Measurements from ENCODE around the gene SCT. TPM values are rescaled to one million over a fixed set of nuclear protein-coding genes. Genes with fewer than 3 reads are reported as not detected.

Gene SCT
- total RNA-seq, 1 donor from 2014 or later = not detected

- Histone ChIP-seq H3K27ac (no peak overlapping the region), H3K4me1 (peaks cover 12% of the 10 kb centered on the region), H3K27me3 (ENCODE audit: low read depth) (peaks cover 22% of the 10 kb centered on the region), H3K4me3 (no peak overlapping the region), H3K36me3 (peaks cover 27% of the 10 kb centered on the region), H3K9me3 (no peaks in the 10 kb centered on the region)
- no peak for TF ChIP-seq CTCF (IDR thresholded peaks at IDR 0.05)
- DNase-seq = no peak
- intact Hi-C loops (cut with DNase I) = no loop called here
- ATAC-seq = no peak
Observed at GRCh38 chr11:641806-642370, 14.9 kb upstream of the SCT start.

DNA sequence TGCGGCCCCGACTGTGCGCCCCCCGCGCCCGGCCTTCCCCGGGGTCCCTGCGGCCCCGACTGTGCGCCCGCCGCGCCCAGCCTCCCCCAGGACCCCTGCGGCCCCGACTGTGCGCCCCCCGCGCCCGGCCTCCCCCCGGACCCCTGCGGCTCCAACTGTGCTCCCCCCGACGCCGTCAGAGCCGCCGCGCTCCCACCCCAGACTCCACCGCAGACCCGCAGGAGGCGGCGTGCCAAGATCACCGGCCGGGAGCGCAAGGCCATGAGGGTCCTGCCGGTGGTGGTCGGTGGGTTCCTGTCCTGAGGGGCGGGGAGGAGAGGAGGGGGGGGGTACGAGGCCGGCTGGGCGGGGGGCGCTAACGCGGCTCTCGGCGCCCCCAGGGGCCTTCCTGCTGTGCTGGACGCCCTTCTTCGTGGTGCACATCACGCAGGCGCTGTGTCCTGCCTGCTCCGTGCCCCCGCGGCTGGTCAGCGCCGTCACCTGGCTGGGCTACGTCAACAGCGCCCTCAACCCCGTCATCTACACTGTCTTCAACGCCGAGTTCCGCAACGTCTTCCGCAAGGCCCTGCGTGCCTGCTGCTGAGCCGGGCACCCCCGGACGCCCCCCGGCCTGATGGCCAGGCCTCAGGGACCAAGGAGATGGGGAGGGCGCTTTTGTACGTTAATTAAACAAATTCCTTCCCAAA, 13.2 kb upstream of the SCT start:
- Histone ChIP-seq H3K27ac (no peak overlapping the region), H3K36me3 (peaks cover 22% of the 10 kb centered on the region), H3K4me3 (no peak overlapping the region), H3K9me3 (no peaks in the 10 kb centered on the region), H3K4me1 (peaks cover 16% of the 10 kb centered on the region), H3K27me3 (ENCODE audit: low read depth) (peaks cover 32% of the 10 kb centered on the region)
- intact Hi-C loops (cut with DNase I) = no loop called here
- no peak for TF ChIP-seq CTCF (IDR thresholded peaks at IDR 0.05)
- ATAC-seq (no peak), DNase-seq (no peak)

DNA sequence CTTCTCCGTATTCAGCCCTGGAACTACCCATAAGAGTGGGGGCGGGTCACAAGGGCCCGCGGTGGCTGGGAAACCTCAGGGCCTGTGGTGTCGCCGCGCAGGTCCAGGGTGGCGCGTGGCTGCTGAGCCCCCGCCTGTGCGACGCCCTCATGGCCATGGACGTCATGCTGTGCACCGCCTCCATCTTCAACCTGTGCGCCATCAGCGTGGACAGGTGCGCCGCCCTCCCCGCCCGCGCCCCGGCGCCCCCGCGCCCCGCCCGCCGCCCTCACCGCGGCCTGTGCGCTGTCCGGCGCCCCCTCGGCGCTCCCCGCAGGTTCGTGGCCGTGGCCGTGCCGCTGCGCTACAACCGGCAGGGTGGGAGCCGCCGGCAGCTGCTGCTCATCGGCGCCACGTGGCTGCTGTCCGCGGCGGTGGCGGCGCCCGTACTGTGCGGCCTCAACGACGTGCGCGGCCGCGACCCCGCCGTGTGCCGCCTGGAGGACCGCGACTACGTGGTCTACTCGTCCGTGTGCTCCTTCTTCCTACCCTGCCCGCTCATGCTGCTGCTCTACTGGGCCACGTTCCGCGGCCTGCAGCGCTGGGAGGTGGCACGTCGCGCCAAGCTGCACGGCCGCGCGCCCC, 12.5 kb upstream of the SCT start:
- no peak for TF ChIP-seq CTCF (IDR thresholded peaks at IDR 0.05)

GRCh38 chr11:638631-639331, 11.8 kb upstream of the SCT start:
- peaks cover 16% of the 10 kb centered on the region for H3K4me1 ChIP-seq
- peaks cover 32% of the 10 kb centered on the region for H3K27me3 ChIP-seq (ENCODE audit: low read depth)
- intact Hi-C loops (cut with DNase I) = no loop called here
- no peak for ATAC-seq
- no peak for TF ChIP-seq CTCF (IDR thresholded peaks at IDR 0.05)
- peaks cover 15% of the 10 kb centered on the region for H3K36me3 ChIP-seq
- no peaks in the 10 kb centered on the region for H3K9me3 ChIP-seq
- H3K27ac ChIP-seq = no peak overlapping the region
- H3K4me3 ChIP-seq = no peak overlapping the region
- DNase-seq = no peak

More for the DNA sequence above, 12.5 kb upstream of the SCT start:
- intact Hi-C loops (cut with DNase I) = no loop called here
- H3K4me3 ChIP-seq = no peak overlapping the region
- H3K27me3 ChIP-seq (ENCODE audit: low read depth) = peaks cover 32% of the 10 kb centered on the region
- H3K36me3 ChIP-seq = peaks cover 21% of the 10 kb centered on the region
- DNase-seq = no peak
- no peak overlapping the region for H3K27ac ChIP-seq
- H3K9me3 ChIP-seq = no peaks in the 10 kb centered on the region
- peaks cover 16% of the 10 kb centered on the region for H3K4me1 ChIP-seq
- ATAC-seq = no peak

DNA sequence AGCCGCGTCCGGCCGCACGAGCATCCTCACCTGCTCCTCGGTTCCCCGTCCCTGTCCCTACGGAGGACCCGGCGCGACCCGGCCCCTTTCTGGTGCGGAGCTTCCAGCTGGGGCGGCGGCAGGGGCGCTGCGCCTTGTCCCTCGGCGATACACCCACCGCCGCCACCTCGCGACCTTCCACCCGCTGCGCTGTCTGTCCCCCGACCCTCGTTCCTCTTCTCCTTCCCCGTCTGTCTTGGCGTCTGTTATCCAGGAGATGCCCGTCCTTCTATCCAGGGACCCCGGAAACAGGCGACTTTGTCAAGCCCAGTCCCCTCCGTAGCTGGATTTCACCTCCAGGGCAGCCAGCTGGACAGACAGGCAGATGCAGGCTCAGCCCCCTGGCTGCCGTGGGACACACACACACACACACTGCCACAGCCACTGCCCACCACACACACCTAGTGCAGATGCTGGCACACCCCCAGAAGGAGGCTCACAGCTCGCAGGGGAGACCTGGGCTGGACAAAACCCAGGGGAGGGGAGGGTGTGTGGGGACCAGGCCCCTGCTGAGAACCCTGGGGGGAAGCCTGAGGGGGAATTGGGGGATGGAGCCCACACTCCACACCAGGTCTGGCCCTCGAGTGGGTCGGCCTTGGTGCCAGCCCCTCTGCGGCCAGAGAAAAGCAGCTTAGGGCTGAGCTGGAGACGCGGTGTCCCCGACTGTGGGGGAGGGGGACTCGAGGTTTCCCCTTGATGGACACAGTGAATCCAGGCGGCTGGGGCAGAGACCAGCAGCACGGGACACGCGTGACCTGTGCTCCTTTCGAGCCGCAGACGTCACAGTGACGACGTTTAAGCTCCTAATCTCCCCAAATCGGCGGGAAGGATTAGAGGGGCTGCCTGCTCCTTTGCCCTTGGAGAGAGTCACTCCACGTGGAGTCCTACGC, 10.9 kb upstream of the SCT start:
- Histone ChIP-seq H3K27me3 (ENCODE audit: low read depth) (peaks cover 32% of the 10 kb centered on the region), H3K9me3 (no peaks in the 10 kb centered on the region), H3K36me3 (peaks cover 9% of the 10 kb centered on the region), H3K4me3 (peak overlapping the region; percentile 22), H3K27ac (no peak overlapping the region), H3K4me1 (peaks cover 16% of the 10 kb centered on the region)
- ATAC-seq = no peak
- intact Hi-C loops (cut with DNase I) = no loop called here
- DNase-seq = no peak
- TF ChIP-seq CTCF (IDR thresholded peaks at IDR 0.05) = no peak

Measured in lower lobe of right lung (tissue), 2 donors.